Measurements from ENCODE around the gene RENBP.

GRCh38 chrX:153965406-153965805, 21.0 kb upstream of the RENBP start:
- TF ChIP-seq, protein P1, sequence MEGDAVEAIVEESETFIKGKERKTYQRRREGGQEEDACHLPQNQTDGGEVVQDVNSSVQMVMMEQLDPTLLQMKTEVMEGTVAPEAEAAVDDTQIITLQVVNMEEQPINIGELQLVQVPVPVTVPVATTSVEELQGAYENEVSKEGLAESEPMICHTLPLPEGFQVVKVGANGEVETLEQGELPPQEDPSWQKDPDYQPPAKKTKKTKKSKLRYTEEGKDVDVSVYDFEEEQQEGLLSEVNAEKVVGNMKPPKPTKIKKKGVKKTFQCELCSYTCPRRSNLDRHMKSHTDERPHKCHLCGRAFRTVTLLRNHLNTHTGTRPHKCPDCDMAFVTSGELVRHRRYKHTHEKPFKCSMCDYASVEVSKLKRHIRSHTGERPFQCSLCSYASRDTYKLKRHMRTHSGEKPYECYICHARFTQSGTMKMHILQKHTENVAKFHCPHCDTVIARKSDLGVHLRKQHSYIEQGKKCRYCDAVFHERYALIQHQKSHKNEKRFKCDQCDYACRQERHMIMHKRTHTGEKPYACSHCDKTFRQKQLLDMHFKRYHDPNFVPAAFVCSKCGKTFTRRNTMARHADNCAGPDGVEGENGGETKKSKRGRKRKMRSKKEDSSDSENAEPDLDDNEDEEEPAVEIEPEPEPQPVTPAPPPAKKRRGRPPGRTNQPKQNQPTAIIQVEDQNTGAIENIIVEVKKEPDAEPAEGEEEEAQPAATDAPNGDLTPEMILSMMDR (IDR thresholded peaks at IDR 0.05) = no peak
- no peak for TF ChIP-seq POLR2A (IDR thresholded peaks at IDR 0.05)
